GM12878 (cell line): ENCODE results near the gene HDDC2. TPM values are rescaled to one million over a fixed set of nuclear protein-coding genes. Genes with fewer than 3 reads are reported as not detected.

Experiments used
- ATAC-seq: fragments of 200-7000 bp; cut with Tn5 transposase; 3 replicates; pipeline ENCODE4 v1.9.1; 2020; ENCODE audit warnings: mild to moderate bottlenecking, moderate library complexity
- BruUV-seq: library from RNA; stranded (reverse); fragments of 400-500 nt; replicated peaks from 2 replicates; lab custom pipeline; 2021; lab: Mats Ljungman, UMichigan
- CTCF ChIA-PET: fragments of 300-600 bp; sonication (Branson Sonifier 250); formaldehyde crosslinking; extraction: SDS; loops from one replicate; lab custom pipeline; 2021; ENCODE audit warnings: inconsistent platforms; lab: Yijun Ruan, JAX
- POLR2A ChIA-PET: fragments of 350-600 bp; formaldehyde crosslinking; extraction: SDS; loops from one replicate; lab custom pipeline; 2021; ENCODE audit warnings: inconsistent platforms; lab: Charles Lee
- RAD21 ChIA-PET: fragments of 300-600 bp; sonication (Branson Sonifier 250); formaldehyde crosslinking; loops from one replicate; lab custom pipeline; 2023; ENCODE audit warnings: antibody characterized with exemption; ENCODE audit not compliant: unreplicated experiment; lab: Charles Lee
- SMC1A ChIA-PET: fragments of 300-600 bp; sonication (Branson Sonifier 250); formaldehyde crosslinking; loops from one replicate; lab custom pipeline; 2023; ENCODE audit not compliant: unreplicated experiment, uncharacterized antibody; lab: Charles Lee
- DNase-seq: peaks from one replicate; pipeline ENCODE4 v3.0.0-alpha.2; 2011; ENCODE audit warnings: low read depth, low spot score
- FAIRE-seq: peaks from 3 replicates; lab custom pipeline; 2011; peaks lifted over from hg19 to GRCh38; lab: Jason Lieb, UNC
- H2AFZ ChIP-seq: 2 replicates; pipeline ENCODE4 v1.6.0; 2011; ENCODE audit warnings: low read depth, low read length, control low read depth; ENCODE audit not compliant: control insufficient read depth
- H3K27ac ChIP-seq: 2 replicates; pipeline ENCODE4 v1.5.1; 2011; ENCODE audit warnings: control low read depth; ENCODE audit not compliant: control insufficient read depth, insufficient read depth
- H3K27me3 ChIP-seq, 2 experiments: replicated peaks in 1 of 2; 2 replicates each; pipeline versions ENCODE4 v1.6.0 to v1.6.1; 2011; ENCODE audit warnings: low read length in 1 of 2; ENCODE audit not compliant: control insufficient read depth in 2 of 2, insufficient read depth in 2 of 2
- H3K36me3 ChIP-seq, 2 experiments: 2 replicates each; pipeline ENCODE4 v1.5.1; 2011; ENCODE audit warnings: low read length in 1 of 2; ENCODE audit not compliant: control insufficient read depth in 2 of 2, insufficient read depth in 2 of 2
- H3K4me1 ChIP-seq: 2 replicates; pipeline ENCODE4 v1.6.1; 2011; ENCODE audit warnings: mild to moderate bottlenecking, low read length, moderate library complexity, mixed read lengths; ENCODE audit not compliant: control insufficient read depth, insufficient read depth
- H3K4me2 ChIP-seq: 2 replicates; pipeline ENCODE4 v1.6.0; 2011; ENCODE audit warnings: control low read depth; ENCODE audit not compliant: control insufficient read depth, insufficient read depth
- H3K4me3 ChIP-seq: fragments of 200-600 bp; sonication (generic); 2 replicates; pipeline ENCODE4 v1.5.1; 2016
- H3K79me2 ChIP-seq: 2 replicates; pipeline ENCODE4 v1.6.0; 2011; ENCODE audit warnings: low read length; ENCODE audit not compliant: control insufficient read depth, insufficient read depth
- H3K9ac ChIP-seq: 2 replicates; pipeline ENCODE4 v1.8.0; 2011; ENCODE audit warnings: low read length, control low read depth, mixed read lengths; ENCODE audit not compliant: control insufficient read depth, insufficient read depth
- H3K9me3 ChIP-seq: replicated peaks from 3 replicates; pipeline ENCODE4 v1.5.1; 2011; ENCODE audit warnings: mild to moderate bottlenecking, low read length; ENCODE audit not compliant: control insufficient read depth, insufficient read depth
- H4K20me1 ChIP-seq: 2 replicates; pipeline ENCODE4 v1.6.0; 2011; ENCODE audit not compliant: control insufficient read depth, insufficient read depth
- CHD2 ChIP-seq: IDR thresholded peaks from 2 replicates; pipeline ENCODE4 v1.6.1; 2011; ENCODE audit warnings: low read depth, low read length, improper control_type of control experiment, borderline replicate concordance
- ESRRA ChIP-seq: IDR thresholded peaks from 2 replicates; pipeline ENCODE4 v1.6.1; 2012; ENCODE audit warnings: mild to moderate bottlenecking, low read length, improper control_type of control experiment
- GATAD2B ChIP-seq: fragments of 450-650 bp; conservative IDR thresholded peaks from 2 replicates; pipeline ENCODE4 v1.6.1; 2017; ENCODE audit warnings: low read depth, mild to moderate bottlenecking, moderate library complexity
- HDGF ChIP-seq: fragments of 450-650 bp; IDR thresholded peaks from 2 replicates; pipeline ENCODE4 v1.6.1; 2016; ENCODE audit warnings: antibody characterized with exemption
- JUNB ChIP-seq: IDR thresholded peaks from 2 replicates; pipeline ENCODE4 v1.6.1; 2016; ENCODE audit warnings: antibody characterized with exemption, mild to moderate bottlenecking
- KDM1A ChIP-seq: fragments of 200-600 bp; sonication (generic); IDR thresholded peaks from 2 replicates; pipeline ENCODE4 v1.6.1; 2016; ENCODE audit warnings: borderline replicate concordance
- LARP7 ChIP-seq: fragments of 450-650 bp; IDR thresholded peaks from 2 replicates; pipeline ENCODE4 v1.6.1; 2017; ENCODE audit warnings: mild to moderate bottlenecking
- MEF2A ChIP-seq: IDR thresholded peaks from 2 replicates; pipeline ENCODE4 v1.6.1; 2011; ENCODE audit warnings: low read depth, mild to moderate bottlenecking, low read length, moderate library complexity; ENCODE audit not compliant: insufficient read depth
- MEF2B ChIP-seq: fragments of 450-650 bp; IDR thresholded peaks from 2 replicates; pipeline ENCODE4 v1.6.1; 2018; ENCODE audit warnings: mild to moderate bottlenecking, moderate library complexity; ENCODE audit not compliant: partially characterized antibody, poor library complexity, severe bottlenecking
- NFIC ChIP-seq: IDR thresholded peaks from 2 replicates; pipeline ENCODE4 v1.6.1; 2012; ENCODE audit warnings: low read depth, mild to moderate bottlenecking, inconsistent platforms, low read length, moderate library complexity
- RFX5 ChIP-seq: IDR thresholded peaks from 2 replicates; pipeline ENCODE4 v1.6.1; 2011; ENCODE audit warnings: low read depth, low read length, improper control_type of control experiment
- SIX5 ChIP-seq: IDR thresholded peaks from 2 replicates; pipeline ENCODE4 v1.6.1; 2011; ENCODE audit warnings: mild to moderate bottlenecking, low read depth, low read length, moderate library complexity; ENCODE audit not compliant: severe bottlenecking
- SREBF1 ChIP-seq: IDR thresholded peaks from 2 replicates; pipeline ENCODE4 v1.6.1; 2012; ENCODE audit warnings: mild to moderate bottlenecking, low read length
- TCF7 ChIP-seq: IDR thresholded peaks from 2 replicates; pipeline ENCODE4 v1.6.1; 2014; ENCODE audit warnings: antibody characterized with exemption, borderline replicate concordance
- WGBS: methylation state at CpG from one replicate; pipeline ENCODE4 v1.1.6; 2016; ENCODE audit warnings: low lambda C conversion rate; ENCODE audit not compliant: insufficient replicate concordance, insufficient coverage; ENCODE audit errors: missing lambda C conversion rate; 5-methylcytosine and 5-hydroxymethylcytosine counted together
- in situ Hi-C: fragments of 300-500 bp; cut with MboI; formaldehyde crosslinking; loops from 9 replicates; pipeline ENCODE4 v1.14.3; 2018; ENCODE audit warnings: mixed read lengths
- intact Hi-C: fragments of 100-400 bp; cut with micrococcal nuclease; formaldehyde crosslinking; loops from one replicate; pipeline ENCODE4 v1.14.2; 2022; ENCODE audit not compliant: unreplicated experiment
- polyA plus RNA-seq, 11 experiments: library from polyadenylated mRNA; depleted of rRNA in 4 of 11; unstranded in 6 of 11; stranded (reverse) in 5 of 11; fragments of >200 nt; fragmentation: Nextera tagmentation in 4 of 11; fragmentation: Illumina TruSeq in 1 of 11; extraction: Ambion mirVana in 4 of 11; extraction: Trizol in 1 of 11; gene quantifications; 1 replicate in 1 of 11; 2 replicates in 10 of 11; pipeline versions ENCODE4 v1.2.1 to v1.2.3, GENCODE V29; 2011 to 2016; ENCODE audit warnings: inconsistent platforms in 2 of 11, missing spikeins in 2 of 11, low read depth in 1 of 11
- total RNA-seq, 4 experiments: library from RNA; depleted of rRNA in 3 of 4; stranded (reverse); fragments of >200 nt in 3 of 4; fragmentation: Illumina TruSeq in 1 of 4; extraction: Trizol in 1 of 4; gene quantifications; 2 replicates each; pipeline versions ENCODE4 v1.2.1 to v1.2.3, GENCODE V29; 2013 to 2021
- TF ChIP-seq, protein P1 (sequence below): fragments of 450-650 bp; IDR thresholded peaks from 2 replicates; pipeline ENCODE4 v1.6.1; 2017; ENCODE audit warnings: antibody characterized with exemption, mild to moderate bottlenecking, moderate library complexity

Gene HDDC2
- total and polyA plus RNA-seq, 10 of the 15 experiments (the other 5 are each of a cell fraction or from before 2014, with no cell fraction given): 54.5 to 148 (median 92.7) TPM

DNA sequence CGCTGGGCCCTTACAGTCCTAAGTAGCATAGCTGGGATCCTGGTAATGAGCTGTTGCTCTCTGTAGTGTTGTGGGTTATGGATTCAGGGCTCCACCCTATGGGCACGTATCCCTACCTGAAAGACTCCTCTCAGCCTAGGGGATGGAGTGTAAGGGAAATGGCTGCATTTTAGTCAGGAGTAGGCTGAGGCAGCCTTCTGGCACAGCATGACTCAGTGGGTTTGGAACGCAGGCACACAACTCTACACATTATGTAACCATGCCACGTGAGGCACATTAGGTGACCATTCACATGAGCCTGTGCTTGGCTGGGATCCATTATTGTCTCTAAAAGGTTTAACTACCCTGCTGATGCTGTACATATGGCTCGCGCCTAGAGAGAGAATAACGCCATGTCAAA, 27.8 kb downstream of the HDDC2 start (continued):
- TF ChIP-seq GATAD2B: no peak
- TF ChIP-seq SREBF1: no peak
- no peak for TF ChIP-seq RFX5
- no peak for TF ChIP-seq LARP7

DNA sequence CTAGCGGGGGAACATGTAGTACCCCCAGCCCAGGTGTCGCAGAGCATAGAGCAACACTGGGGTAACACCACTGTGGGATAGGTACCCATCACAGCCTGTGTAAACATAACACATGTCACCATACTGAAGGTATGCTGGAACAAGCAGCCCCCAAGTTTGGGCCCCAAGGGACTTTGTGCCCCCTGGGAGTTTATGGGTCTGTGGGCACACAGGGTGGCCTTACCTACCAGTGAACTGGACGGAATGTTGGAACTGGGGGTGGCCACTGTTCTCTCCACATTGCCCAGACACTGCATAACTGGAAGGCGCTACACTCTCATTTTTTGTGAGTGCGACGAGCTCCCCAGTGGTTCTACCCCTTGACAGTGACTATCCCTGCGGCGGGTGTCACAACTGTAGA, 28.5 kb downstream of the HDDC2 start:
- SMC1A ChIA-PET: interaction anchor here (0.9 to 1.3 kb wide), 2 partner anchors 9 to 28 kb away, joined by 3 read pairs; no protein-coding TSS in a partner anchor
- no peak for FAIRE-seq
- Histone ChIP-seq H3K4me2 (no peak overlapping the region), H3K79me2 (no peaks in the 10 kb centered on the region), H2AFZ (no peak overlapping the region)
- CTCF ChIA-PET: no interaction called here
- TF ChIP-seq KDM1A (no peak), CHD2 (no peak), SIX5 (no peak), HDGF (no peak), ESRRA (no peak), NFIC (no peak), MEF2B (no peak), JUNB (no peak), MEF2A (no peak), TCF7 (no peak)
- TF ChIP-seq, protein P1, sequence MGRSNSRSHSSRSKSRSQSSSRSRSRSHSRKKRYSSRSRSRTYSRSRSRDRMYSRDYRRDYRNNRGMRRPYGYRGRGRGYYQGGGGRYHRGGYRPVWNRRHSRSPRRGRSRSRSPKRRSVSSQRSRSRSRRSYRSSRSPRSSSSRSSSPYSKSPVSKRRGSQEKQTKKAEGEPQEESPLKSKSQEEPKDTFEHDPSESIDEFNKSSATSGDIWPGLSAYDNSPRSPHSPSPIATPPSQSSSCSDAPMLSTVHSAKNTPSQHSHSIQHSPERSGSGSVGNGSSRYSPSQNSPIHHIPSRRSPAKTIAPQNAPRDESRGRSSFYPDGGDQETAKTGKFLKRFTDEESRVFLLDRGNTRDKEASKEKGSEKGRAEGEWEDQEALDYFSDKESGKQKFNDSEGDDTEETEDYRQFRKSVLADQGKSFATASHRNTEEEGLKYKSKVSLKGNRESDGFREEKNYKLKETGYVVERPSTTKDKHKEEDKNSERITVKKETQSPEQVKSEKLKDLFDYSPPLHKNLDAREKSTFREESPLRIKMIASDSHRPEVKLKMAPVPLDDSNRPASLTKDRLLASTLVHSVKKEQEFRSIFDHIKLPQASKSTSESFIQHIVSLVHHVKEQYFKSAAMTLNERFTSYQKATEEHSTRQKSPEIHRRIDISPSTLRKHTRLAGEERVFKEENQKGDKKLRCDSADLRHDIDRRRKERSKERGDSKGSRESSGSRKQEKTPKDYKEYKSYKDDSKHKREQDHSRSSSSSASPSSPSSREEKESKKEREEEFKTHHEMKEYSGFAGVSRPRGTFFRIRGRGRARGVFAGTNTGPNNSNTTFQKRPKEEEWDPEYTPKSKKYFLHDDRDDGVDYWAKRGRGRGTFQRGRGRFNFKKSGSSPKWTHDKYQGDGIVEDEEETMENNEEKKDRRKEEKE: no peak
- TF ChIP-seq, all 136 proteins: peak for 0
- DNase-seq (no peak), ATAC-seq (no peak)
- no TSS peak for BruUV-seq
- 94% methylated on average over 8 of the region's 8 CpGs for WGBS
- Histone ChIP-seq H3K9ac (no peak overlapping the region), H3K9me3 (no peaks in the 10 kb centered on the region), H3K4me1 (no peaks in the 10 kb centered on the region), H4K20me1 (no peaks in the 10 kb centered on the region), H3K27me3 (no peaks in the 10 kb centered on the region), H3K27ac (no peak overlapping the region), H3K4me3 (no peak overlapping the region), H3K36me3 (peaks cover 7 to 13% of the 10 kb centered on the region in 2 experiments; a peak in 3 of 4 replicates)
- ChIA-PET POLR2A (no interaction called here), RAD21 (no interaction called here)
- intact Hi-C loops (no loop called here), in situ Hi-C loops (no loop called here)
